Right atrium auricular region (tissue), 2 donors: ENCODE measurements around the gene UBE2L3. TPM values are rescaled to one million over a fixed set of nuclear protein-coding genes. Genes with fewer than 3 reads are reported as not detected.
A peak's percentile ranks its signal among the peaks of the same experiment; 100 is the strongest.

ENCODE experiments used
- DNase-seq: peaks from one replicate; pipeline ENCODE4 v3.0.0-alpha.2; 2019; ENCODE audit warnings: low spot score
- H3K27ac ChIP-seq, 2 donors: fragments of 200-600 bp; sonication (generic); 1 replicate in 1 of 2; 2 replicates in 1 of 2; pipeline ENCODE4 v1.5.1; 2016 to 2019
- H3K27me3 ChIP-seq, 2 donors: fragments of 200-600 bp; sonication (generic); one replicate each; pipeline versions ENCODE4 v1.5.1 to v1.6.0; 2017 to 2019
- H3K36me3 ChIP-seq: fragments of 200-600 bp; sonication (generic); one replicate; pipeline ENCODE4 v1.5.1; 2016
- H3K4me1 ChIP-seq, 2 donors: fragments of 200-600 bp; sonication (generic); one replicate each; pipeline versions ENCODE4 v1.5.1 to v1.6.0; 2017 to 2019
- H3K4me3 ChIP-seq, 2 donors: fragments of 200-600 bp; sonication (generic); 1 replicate in 1 of 2; 2 replicates in 1 of 2; pipeline ENCODE4 v1.5.1; 2017 to 2019; ENCODE audit warnings: mild to moderate bottlenecking in 1 of 2, moderate library complexity in 1 of 2
- H3K9me3 ChIP-seq, 2 donors: fragments of 200-600 bp; sonication (generic); one replicate each; pipeline ENCODE4 v1.5.1; 2019
- CTCF ChIP-seq, 2 donors: fragments of 200-600 bp; sonication (generic); IDR thresholded peaks; one replicate each; pipeline ENCODE4 v1.5.1; 2019; ENCODE audit warnings: antibody characterized with exemption in 2 of 2
- total RNA-seq, 2 donors: library from RNA; depleted of rRNA; stranded (reverse); fragments of >200 nt; gene quantifications; one replicate each; pipeline ENCODE4 v1.1.0, GENCODE V29; 2016

UBE2L3 gene
- total RNA-seq, 2 donors from 2014 or later: 46.9 to 62.2 TPM

GRCh38 chr22:21650280-21650679 lies 82.8 kb downstream of the UBE2L3 start:
- H3K4me1 ChIP-seq: peaks cover 0 to 32% of the 10 kb centered on the region in 2 donors
- no peak overlapping the region for H3K27ac ChIP-seq
- H3K27me3 ChIP-seq: no peaks in the 10 kb centered on the region
- no peaks in the 10 kb centered on the region for H3K9me3 ChIP-seq
- no peak for TF ChIP-seq CTCF (IDR thresholded peaks at IDR 0.05)
- no peak overlapping the region for H3K4me3 ChIP-seq
- DNase-seq: no peak
- H3K36me3 ChIP-seq: no peaks in the 10 kb centered on the region

GRCh38 chr22:21650823-21651520 lies 83.5 kb downstream of the UBE2L3 start:
- DNase-seq: no peak
- no peaks in the 10 kb centered on the region for H3K27me3 ChIP-seq
- no peaks in the 10 kb centered on the region for H3K9me3 ChIP-seq
- H3K4me3 ChIP-seq: peak overlapping the region; percentile 47 to 69
- H3K4me1 ChIP-seq: peaks cover 0 to 32% of the 10 kb centered on the region in 2 donors
- H3K36me3 ChIP-seq: no peaks in the 10 kb centered on the region
- peak overlapping the region in 1 of 2 donors; percentile 19 for H3K27ac ChIP-seq
- no peak for TF ChIP-seq CTCF (IDR thresholded peaks at IDR 0.05)

- no peaks in the 10 kb centered on the region for H3K36me3 ChIP-seq
- H3K27me3 ChIP-seq: no peaks in the 10 kb centered on the region
- H3K27ac ChIP-seq: peak overlapping the region in 1 of 2 donors; percentile 26
- no peak for TF ChIP-seq CTCF (IDR thresholded peaks at IDR 0.05)
- no peak for DNase-seq
- peaks cover 0 to 27% of the 10 kb centered on the region in 2 donors for H3K4me1 ChIP-seq
- peak overlapping the region; percentile 47 to 69 for H3K4me3 ChIP-seq
- no peaks in the 10 kb centered on the region for H3K9me3 ChIP-seq
These were observed 84.1 kb downstream of the UBE2L3 start for GRCh38 chr22:21651521-21652009.

GRCh38 chr22:21652010-21652546 lies 84.6 kb downstream of the UBE2L3 start:
- no peak for TF ChIP-seq CTCF (IDR thresholded peaks at IDR 0.05)
- H3K9me3 ChIP-seq: no peaks in the 10 kb centered on the region
- peak overlapping the region in 1 of 2 donors; percentile 42 for H3K27ac ChIP-seq
- H3K27me3 ChIP-seq: no peaks in the 10 kb centered on the region
- DNase-seq: peak; percentile 95
- no peaks in the 10 kb centered on the region for H3K36me3 ChIP-seq
- peak overlapping the region; percentile 47 to 69 for H3K4me3 ChIP-seq
- peaks cover 0 to 23% of the 10 kb centered on the region in 2 donors for H3K4me1 ChIP-seq

GRCh38 chr22:21652547-21653545 lies 85.3 kb downstream of the UBE2L3 start:
- Histone ChIP-seq H3K36me3 (no peaks in the 10 kb centered on the region), H3K27ac (peak overlapping the region in 1 of 2 donors; percentile 42), H3K27me3 (no peaks in the 10 kb centered on the region), H3K4me1 (peaks cover 0 to 29% of the 10 kb centered on the region in 2 donors), H3K9me3 (no peaks in the 10 kb centered on the region), H3K4me3 (peak overlapping the region; percentile 47 to 69)
- no peak for DNase-seq
- no peak for TF ChIP-seq CTCF (IDR thresholded peaks at IDR 0.05)
